GM19438 (cell line): ENCODE data around the gene EGLN1.
"Not testable (repeated sequence)": the region's sequence is repeated elsewhere in the genome, so short reads cannot be mapped to it uniquely, and the experiment has no call there.

Experiments used
- ATAC-seq: cut with Tn5 transposase; IDR thresholded peaks from one replicate; pipeline ENCODE4 v1.9.1; 2021; ENCODE audit warnings: low read depth; ENCODE audit not compliant: unreplicated experiment

Gene EGLN1

DNA sequence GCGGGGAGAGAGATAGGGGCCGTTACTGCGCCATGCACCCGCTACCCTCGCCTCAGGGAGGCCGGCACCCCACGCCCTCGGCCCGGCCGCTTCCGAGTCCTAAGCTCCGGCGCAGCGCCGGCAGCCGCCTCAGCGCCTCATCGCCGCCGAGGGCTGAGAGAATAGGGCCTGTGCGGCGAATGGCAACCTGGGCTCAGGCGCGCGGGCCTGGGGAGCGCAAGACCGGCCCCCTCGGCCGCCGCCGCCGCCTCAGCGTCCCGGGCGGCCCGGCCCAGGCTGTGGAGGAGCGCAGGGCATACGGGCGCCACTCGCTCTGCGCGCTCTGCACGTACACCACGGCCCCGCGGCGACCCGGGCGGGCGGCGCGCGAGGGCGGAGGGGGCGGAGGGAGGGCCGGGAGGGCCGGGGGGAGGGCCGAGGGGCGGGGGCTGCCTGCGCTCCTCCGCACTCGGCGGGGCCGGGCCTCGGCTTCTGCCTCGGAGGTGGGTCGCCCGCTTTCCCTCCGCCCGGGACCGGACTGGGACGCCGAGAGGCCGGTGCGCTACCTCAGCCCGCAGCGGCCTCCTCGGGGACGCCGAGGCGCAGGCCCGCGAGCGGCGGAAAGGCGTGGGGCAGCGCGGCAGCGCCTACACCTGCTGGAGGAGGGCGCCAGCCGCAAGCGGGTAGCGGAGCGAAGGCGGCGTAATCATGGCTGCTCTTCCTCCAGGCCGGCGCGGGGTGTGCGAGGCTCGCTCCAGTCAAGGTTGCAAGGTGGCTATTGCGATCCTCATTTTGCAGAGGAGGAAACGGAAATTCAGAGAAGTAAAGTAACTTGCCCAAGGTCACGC, at the start of gene EGLN1:
EGLN1 (minus strand) TSS at position 317 of the 827 bp plus-strand sequence. CDS start 399 bp downstream, outside the sequence.
- peak; percentile 71 for ATAC-seq

GRCh38 chr1:231471500-231471899, 49.4 kb upstream of the EGLN1 start:
- ATAC-seq: not testable (repeated sequence)

DNA sequence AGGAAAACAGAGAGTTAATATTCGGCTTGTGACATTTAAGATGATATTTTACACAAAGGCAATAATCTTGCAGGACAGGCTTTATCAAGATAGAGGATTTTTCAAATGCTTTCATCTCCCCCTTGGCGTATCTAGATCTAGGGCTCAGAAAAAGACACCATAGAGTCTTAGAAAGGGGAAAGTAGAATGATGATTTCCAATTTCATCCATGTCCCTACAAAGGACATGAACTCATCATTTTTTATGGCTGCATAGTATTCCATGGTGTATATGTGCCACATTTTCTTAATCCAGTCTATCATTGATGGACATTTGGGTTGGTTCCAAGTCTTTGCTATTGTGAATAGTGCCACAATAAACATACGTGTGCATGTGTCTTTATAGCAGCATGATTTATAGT, 48.9 kb upstream of the EGLN1 start:
- not testable (repeated sequence) for ATAC-seq

DNA sequence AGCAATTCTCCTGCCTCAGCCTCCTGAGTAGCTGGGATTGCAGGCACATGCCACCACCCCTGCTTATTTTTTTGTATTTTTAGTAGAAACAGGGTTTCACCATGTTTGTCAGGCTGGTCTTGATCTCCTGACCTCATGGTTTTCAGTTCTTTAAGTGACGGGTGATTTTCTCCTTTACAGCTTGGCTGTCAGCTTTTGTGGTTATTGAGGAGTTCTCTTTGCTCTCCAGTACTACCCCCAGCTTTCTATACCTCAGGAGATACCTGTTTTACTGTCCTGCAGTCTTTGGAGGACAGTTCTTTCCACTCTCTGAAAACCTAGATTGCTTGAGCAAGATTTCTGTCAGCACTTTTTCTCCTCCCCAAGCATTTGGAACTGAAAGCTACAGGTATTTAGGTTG, 45.9 kb upstream of the EGLN1 start:
- no peak for ATAC-seq

DNA sequence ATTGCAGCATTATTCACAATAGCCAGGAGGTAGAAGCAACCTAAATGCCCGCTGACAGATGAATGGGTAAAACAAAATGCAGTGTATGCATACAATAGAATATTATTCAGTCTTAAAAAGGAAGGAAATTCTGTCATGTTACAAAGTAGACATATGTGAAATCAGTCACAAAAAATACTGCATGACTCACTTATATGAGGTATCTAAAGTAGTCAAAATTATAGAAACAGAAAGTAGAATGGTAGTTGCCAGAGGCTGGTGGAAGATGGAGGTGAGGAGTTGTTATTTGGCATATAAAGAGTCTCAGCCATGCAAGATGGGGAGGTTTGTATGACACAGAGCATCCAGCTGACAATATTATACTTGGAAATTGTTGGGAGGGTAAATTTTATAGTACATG, 43.0 kb upstream of the EGLN1 start:
- no peak for ATAC-seq

GRCh38 chr1:231463541-231463940, 41.5 kb upstream of the EGLN1 start:
- no peak for ATAC-seq

GRCh38 chr1:231460614-231461013, 38.5 kb upstream of the EGLN1 start:
- peak; percentile 92 for ATAC-seq

- not testable (repeated sequence) for ATAC-seq
These were observed 37.4 kb upstream of the EGLN1 start for GRCh38 chr1:231459438-231459837.

- ATAC-seq: not testable (repeated sequence)
These were observed 35.9 kb upstream of the EGLN1 start for GRCh38 chr1:231457956-231458355.

DNA sequence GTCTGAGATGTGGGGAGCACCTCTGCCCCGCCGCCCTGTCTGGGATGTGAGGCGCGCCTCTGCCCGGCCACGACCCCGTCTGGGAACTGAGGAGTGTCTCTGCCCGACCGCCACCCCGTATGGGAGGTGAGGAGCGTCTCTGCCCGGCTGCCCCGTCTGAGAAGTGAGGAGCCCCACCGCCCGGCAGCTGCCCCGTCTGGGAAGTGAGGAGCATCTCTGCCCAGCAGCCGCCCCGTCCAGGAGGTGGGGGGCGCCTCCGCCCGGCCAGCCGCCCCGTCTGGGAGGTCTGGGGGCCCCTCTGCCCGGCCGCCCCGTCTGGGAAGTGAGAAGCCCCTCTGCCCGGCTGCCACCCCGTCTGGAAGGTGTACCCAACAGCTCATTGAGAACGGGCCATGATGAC, 32.0 kb upstream of the EGLN1 start:
- ATAC-seq: not testable (repeated sequence)

- no peak for ATAC-seq
These were observed 24.1 kb upstream of the EGLN1 start for GRCh38 chr1:231446138-231446537.

DNA sequence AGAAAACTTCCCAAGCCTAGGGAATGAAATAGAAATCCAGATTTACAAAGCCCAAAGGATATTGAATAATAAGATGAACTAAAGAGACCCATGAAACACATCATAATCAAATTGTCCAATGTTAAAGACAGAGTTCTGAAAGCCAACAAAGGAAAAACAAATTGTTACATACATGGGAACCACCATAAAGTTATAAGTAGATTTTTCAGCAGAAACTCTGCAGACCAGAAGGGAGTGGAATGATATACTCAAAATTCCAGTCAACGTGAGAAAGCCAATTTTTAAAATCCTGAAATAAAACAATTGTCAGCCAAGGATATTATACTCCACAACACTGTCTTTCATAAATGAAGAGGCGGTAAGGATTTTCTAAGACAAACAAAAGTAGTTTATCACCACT, 22.0 kb upstream of the EGLN1 start:
- ATAC-seq: no peak

GRCh38 chr1:231443363-231443762, 21.3 kb upstream of the EGLN1 start:
- ATAC-seq: no peak

DNA sequence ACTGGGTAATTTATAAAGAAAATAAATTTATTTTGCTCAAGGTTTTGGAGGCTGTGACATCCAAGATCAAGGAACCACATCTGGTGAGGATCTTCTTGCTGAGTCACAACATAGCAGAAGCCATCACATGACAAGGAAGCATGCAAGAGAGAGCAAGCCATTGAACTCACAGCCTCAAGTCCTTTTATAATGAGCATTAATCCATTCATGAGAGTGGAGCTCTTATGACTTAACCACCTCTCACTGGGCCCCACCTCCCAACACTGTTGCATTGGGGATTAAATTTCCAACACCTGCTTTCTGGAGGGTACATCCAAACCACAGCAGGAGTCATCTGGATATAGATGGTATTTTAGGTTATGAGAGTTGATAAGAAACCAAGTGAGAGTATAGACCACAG, 20.6 kb upstream of the EGLN1 start:
- ATAC-seq: no peak

GRCh38 chr1:231432996-231433395, 10.9 kb upstream of the EGLN1 start:
- ATAC-seq: no peak

- ATAC-seq: no peak
These were observed 9.8 kb upstream of the EGLN1 start for GRCh38 chr1:231431665-231432415.

GRCh38 chr1:231430678-231431352, 8.7 kb upstream of the EGLN1 start:
- ATAC-seq: not testable (repeated sequence)

DNA sequence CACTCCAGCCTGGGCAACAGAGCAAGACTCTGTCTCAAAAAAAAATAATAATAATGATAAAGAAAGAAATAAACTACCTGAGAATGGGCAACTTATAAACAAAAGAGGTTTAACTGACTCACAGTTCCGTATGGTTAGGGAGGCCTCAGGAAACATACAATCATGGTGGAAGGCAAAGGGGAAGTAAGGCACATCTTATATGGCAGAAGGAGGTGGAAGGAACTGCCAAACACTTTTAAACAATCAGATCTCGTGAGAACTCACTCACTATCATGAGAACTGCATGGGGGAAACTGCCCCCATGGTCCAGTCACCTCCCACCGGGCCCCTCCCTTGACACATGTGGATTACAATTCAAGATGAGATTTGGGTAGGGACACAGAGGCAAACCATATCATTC, 6.3 kb upstream of the EGLN1 start:
- ATAC-seq: no peak

GRCh38 chr1:231424950-231425805, 3.1 kb upstream of the EGLN1 start:
- no peak for ATAC-seq

DNA sequence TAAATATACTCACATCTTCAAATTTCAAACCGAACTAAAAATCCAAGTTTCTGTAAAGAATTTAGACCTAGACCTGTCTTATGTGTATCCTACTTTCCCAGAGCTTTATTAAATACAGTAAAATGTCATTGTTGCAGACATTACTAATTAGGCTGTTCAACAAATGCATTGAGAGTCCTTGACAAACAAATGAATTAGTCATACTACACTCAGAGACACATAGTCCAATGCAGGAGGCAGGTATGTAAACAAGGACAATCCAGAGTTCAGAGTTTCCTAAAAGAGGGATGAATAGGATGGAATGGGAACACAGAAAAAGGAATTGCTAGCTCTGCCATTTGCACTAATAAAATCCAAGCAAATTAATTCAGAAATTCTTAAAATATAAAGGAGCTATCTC, 1.6 kb upstream of the EGLN1 start:
- ATAC-seq: no peak
